Chondrocyte (in vitro differentiated cells): ENCODE results near the gene EFCAB9. TPM values are rescaled to one million over a fixed set of nuclear protein-coding genes. Genes with fewer than 3 reads are reported as not detected.
A peak's percentile ranks its signal among the peaks of the same experiment; 100 is the strongest.
"Not testable (repeated sequence)": the region's sequence is repeated elsewhere in the genome, so short reads cannot be mapped to it uniquely, and the experiment has no call there.

ENCODE experiments used
- DNase-seq: peaks from one replicate; pipeline ENCODE4 v3.0.0; 2021; ENCODE audit warnings: mixed read lengths, low spot score
- H3K27ac Mint-ChIP-seq: one replicate; pipeline ENCODE4 v1.8.0; 2021; ENCODE audit warnings: mild to moderate bottlenecking, moderate library complexity, mixed read lengths; ENCODE audit not compliant: unreplicated experiment
- H3K27me3 Mint-ChIP-seq: 2 replicates; pipeline ENCODE4 v1.8.0; 2021; ENCODE audit warnings: low read depth, mixed read lengths
- H3K36me3 Mint-ChIP-seq: 2 replicates; pipeline ENCODE4 v1.8.0; 2021; ENCODE audit warnings: low read depth, mixed read lengths
- H3K4me1 Mint-ChIP-seq: 2 replicates; pipeline ENCODE4 v1.8.0; 2021; ENCODE audit warnings: low read depth, mild to moderate bottlenecking, mixed read lengths
- H3K4me3 Mint-ChIP-seq: one replicate; pipeline ENCODE4 v1.8.0; 2021; ENCODE audit warnings: mild to moderate bottlenecking, moderate library complexity, mixed read lengths; ENCODE audit not compliant: unreplicated experiment
- H3K9me3 Mint-ChIP-seq: 2 replicates; pipeline ENCODE4 v1.8.0; 2021; ENCODE audit warnings: low read depth, mixed read lengths
- total RNA-seq: library from RNA; stranded (reverse); gene quantifications from 3 replicates; pipeline ENCODE4 v1.2.1, GENCODE V29; 2021
- TF ChIP-seq, protein P1 (sequence below): fragments of 200-600 bp; sonication (generic); IDR thresholded peaks from 2 replicates; pipeline ENCODE4 v1.5.0; 2021; ENCODE audit warnings: antibody characterized with exemption, mild to moderate bottlenecking, moderate library complexity

The EFCAB9 gene
- total RNA-seq, 1 donor from 2014 or later: not detected

- peak; percentile 67 for DNase-seq
- no peak overlapping the region for H3K4me3 Mint-ChIP-seq
- H3K36me3 Mint-ChIP-seq: peaks cover 25% of the 10 kb centered on the region
- H3K9me3 Mint-ChIP-seq: no peaks in the 10 kb centered on the region
- TF ChIP-seq, protein P1, sequence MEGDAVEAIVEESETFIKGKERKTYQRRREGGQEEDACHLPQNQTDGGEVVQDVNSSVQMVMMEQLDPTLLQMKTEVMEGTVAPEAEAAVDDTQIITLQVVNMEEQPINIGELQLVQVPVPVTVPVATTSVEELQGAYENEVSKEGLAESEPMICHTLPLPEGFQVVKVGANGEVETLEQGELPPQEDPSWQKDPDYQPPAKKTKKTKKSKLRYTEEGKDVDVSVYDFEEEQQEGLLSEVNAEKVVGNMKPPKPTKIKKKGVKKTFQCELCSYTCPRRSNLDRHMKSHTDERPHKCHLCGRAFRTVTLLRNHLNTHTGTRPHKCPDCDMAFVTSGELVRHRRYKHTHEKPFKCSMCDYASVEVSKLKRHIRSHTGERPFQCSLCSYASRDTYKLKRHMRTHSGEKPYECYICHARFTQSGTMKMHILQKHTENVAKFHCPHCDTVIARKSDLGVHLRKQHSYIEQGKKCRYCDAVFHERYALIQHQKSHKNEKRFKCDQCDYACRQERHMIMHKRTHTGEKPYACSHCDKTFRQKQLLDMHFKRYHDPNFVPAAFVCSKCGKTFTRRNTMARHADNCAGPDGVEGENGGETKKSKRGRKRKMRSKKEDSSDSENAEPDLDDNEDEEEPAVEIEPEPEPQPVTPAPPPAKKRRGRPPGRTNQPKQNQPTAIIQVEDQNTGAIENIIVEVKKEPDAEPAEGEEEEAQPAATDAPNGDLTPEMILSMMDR: no peak
- H3K4me1 Mint-ChIP-seq: peaks cover 12% of the 10 kb centered on the region
- H3K27me3 Mint-ChIP-seq: no peaks in the 10 kb centered on the region
- no peak overlapping the region for H3K27ac Mint-ChIP-seq
Measured at GRCh38 chr5:172151661-172152210, 42.2 kb upstream of the EFCAB9 start.

DNA sequence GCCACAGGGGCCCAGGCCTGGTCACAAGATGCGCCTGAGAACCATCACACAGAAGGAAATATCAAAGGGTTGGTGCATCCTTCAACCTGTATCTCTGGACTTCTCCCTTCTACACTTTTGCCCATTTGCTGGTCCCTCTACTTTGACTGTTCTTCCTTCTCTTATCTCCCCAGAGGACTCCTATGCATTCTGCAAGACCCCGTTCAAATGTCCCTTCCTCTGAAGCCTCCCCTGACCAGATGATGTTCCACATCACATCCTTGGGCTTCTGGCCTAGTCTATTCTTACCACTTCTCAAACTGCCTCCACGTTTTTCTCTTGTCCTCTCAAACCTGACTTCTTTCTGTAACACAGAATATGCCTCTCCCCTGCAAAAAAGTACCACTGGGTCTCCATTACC is 40.3 kb upstream of the EFCAB9 start:
- peaks cover 29% of the 10 kb centered on the region for H3K36me3 Mint-ChIP-seq
- peaks cover 12% of the 10 kb centered on the region for H3K4me1 Mint-ChIP-seq
- DNase-seq: no peak
- TF ChIP-seq, protein P1: no peak
- H3K27me3 Mint-ChIP-seq: no peaks in the 10 kb centered on the region
- H3K9me3 Mint-ChIP-seq: no peaks in the 10 kb centered on the region
- H3K4me3 Mint-ChIP-seq: no peak overlapping the region
- no peak overlapping the region for H3K27ac Mint-ChIP-seq

DNA sequence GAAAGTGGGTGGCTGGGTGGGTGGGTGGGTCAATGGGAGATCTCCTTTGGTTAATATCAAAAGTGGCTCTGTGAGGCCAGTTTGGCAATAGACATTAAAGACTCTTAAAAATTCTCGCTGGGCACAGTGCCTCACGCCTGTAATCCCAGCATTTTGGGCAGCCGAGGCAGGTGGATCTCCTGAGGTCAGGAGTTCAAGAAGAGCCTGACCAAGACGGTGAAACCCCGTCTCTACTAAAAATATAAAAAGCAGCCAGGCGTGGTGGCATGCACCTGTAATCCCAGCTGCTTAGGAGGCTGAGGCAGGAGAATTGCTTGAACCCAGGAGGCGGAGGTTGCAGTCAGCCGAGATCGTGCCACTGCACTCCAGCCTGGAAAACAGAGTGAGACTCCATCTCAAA is 38.9 kb upstream of the EFCAB9 start:
- not testable (repeated sequence) for H3K27ac Mint-ChIP-seq, H3K27me3 Mint-ChIP-seq, H3K4me1 Mint-ChIP-seq, H3K9me3 Mint-ChIP-seq, H3K4me3 Mint-ChIP-seq
- peaks cover 29% of the 10 kb centered on the region for H3K36me3 Mint-ChIP-seq
- peak; percentile 12 for DNase-seq

- no peak overlapping the region for H3K27ac Mint-ChIP-seq
- H3K36me3 Mint-ChIP-seq: peaks cover 26% of the 10 kb centered on the region
- no peak overlapping the region for H3K4me3 Mint-ChIP-seq
- peaks cover 2% of the 10 kb centered on the region for H3K4me1 Mint-ChIP-seq
- no peaks in the 10 kb centered on the region for H3K27me3 Mint-ChIP-seq
- DNase-seq: no peak
- no peaks in the 10 kb centered on the region for H3K9me3 Mint-ChIP-seq
- TF ChIP-seq, protein P1: no peak
Measured at GRCh38 chr5:172156541-172156994, 37.4 kb upstream of the EFCAB9 start.

DNA sequence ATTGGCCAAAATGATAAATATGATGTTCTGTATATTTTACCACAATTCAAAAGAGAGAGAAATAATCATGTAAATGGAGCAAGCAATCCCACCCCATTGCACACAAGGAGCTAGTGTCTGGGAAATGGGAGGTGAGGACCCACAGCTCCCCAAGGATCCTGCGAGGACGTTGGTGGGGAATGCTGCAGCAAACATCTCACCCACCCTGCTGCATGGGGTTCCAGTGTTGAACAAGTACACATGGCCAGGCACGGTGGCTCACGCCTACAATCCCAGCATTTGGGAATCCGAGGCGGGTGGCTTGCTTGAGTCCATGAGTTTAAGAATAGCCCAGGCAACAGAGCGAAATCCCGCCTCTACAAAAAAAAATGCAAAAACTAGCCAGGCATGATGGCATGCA is 35.0 kb upstream of the EFCAB9 start:
- no peaks in the 10 kb centered on the region for H3K27me3 Mint-ChIP-seq
- H3K27ac Mint-ChIP-seq: no peak overlapping the region
- TF ChIP-seq, protein P1: no peak
- H3K4me3 Mint-ChIP-seq: no peak overlapping the region
- H3K4me1 Mint-ChIP-seq: peaks cover 8% of the 10 kb centered on the region
- DNase-seq: peak; percentile 71
- peaks cover 15% of the 10 kb centered on the region for H3K36me3 Mint-ChIP-seq
- H3K9me3 Mint-ChIP-seq: no peaks in the 10 kb centered on the region

- Mint-ChIP-seq H3K4me3 (no peak overlapping the region), H3K9me3 (no peaks in the 10 kb centered on the region), H3K36me3 (peaks cover 8% of the 10 kb centered on the region), H3K4me1 (peaks cover 13% of the 10 kb centered on the region), H3K27me3 (no peaks in the 10 kb centered on the region), H3K27ac (no peak overlapping the region)
- DNase-seq: no peak
- TF ChIP-seq, protein P1: no peak
Measured at GRCh38 chr5:172160506-172160905, 33.5 kb upstream of the EFCAB9 start.
